Esophagus muscularis mucosa (tissue), 4 donors: ENCODE measurements around the gene PKP3. TPM values are rescaled to one million over a fixed set of nuclear protein-coding genes. Genes with fewer than 3 reads are reported as not detected.

Experiments
- DNase-seq: peaks from one replicate; pipeline ENCODE4 v3.0.0-alpha.2; 2017; ENCODE audit errors: extremely low spot score
- H3K27ac ChIP-seq, 4 donors: fragments of 200-600 bp; sonication (generic); replicated peaks in 1 of 4; 1 replicate in 3 of 4; 2 replicates in 1 of 4; pipeline ENCODE4 v1.5.1; 2016 to 2019; ENCODE audit warnings: mild to moderate bottlenecking in 1 of 4
- H3K27me3 ChIP-seq, 4 donors: fragments of 200-600 bp; sonication (generic); one replicate each; pipeline versions ENCODE4 v1.5.1 to v1.6.0; 2016 to 2019
- H3K36me3 ChIP-seq, 4 donors: fragments of 200-600 bp; sonication (generic); one replicate each; pipeline ENCODE4 v1.5.1; 2016 to 2019
- H3K4me1 ChIP-seq, 4 donors: fragments of 200-600 bp; sonication (generic); one replicate each; pipeline ENCODE4 v1.5.1; 2016 to 2019
- H3K4me3 ChIP-seq, 4 donors: fragments of 200-600 bp; sonication (generic); 1 replicate in 2 of 4; 2 replicates in 2 of 4; pipeline ENCODE4 v1.5.1; 2016 to 2019; ENCODE audit warnings: mild to moderate bottlenecking in 4 of 4, moderate library complexity in 1 of 4
- H3K9me3 ChIP-seq, 4 donors: fragments of 200-600 bp; sonication (generic); 1 replicate in 3 of 4; 2 replicates in 1 of 4; pipeline ENCODE4 v1.5.1; 2016 to 2019
- EP300 ChIP-seq: sonication (generic); formaldehyde crosslinking; IDR thresholded peaks from one replicate; pipeline ENCODE4 v1.6.1; 2017; ENCODE audit warnings: antibody characterized with exemption
- POLR2A ChIP-seq: fragments of 450-650 bp; IDR thresholded peaks from one replicate; pipeline ENCODE4 v1.6.1; 2017; ENCODE audit warnings: antibody characterized with exemption, moderate library complexity, mild to moderate bottlenecking, low read depth
- POLR2AphosphoS5 ChIP-seq, 2 donors: sonication (generic); formaldehyde crosslinking; IDR thresholded peaks; one replicate each; pipeline ENCODE4 v1.6.1; 2017; ENCODE audit warnings: antibody characterized with exemption in 2 of 2
- WGBS: methylation state at CpG from one replicate; pipeline ENCODE4 v1.1.5; 2018; 5-methylcytosine and 5-hydroxymethylcytosine counted together
- intact Hi-C: fragments of 100-400 bp; cut with DNase I; formaldehyde crosslinking; loops from one replicate; pipeline ENCODE4 v1.15.1; 2023
- total RNA-seq, 4 donors: library from RNA; depleted of rRNA; stranded (reverse); fragments of >200 nt; gene quantifications; one replicate each; pipeline versions ENCODE4 v1.1.0 to v1.2.1, GENCODE V29; 2016
- TF ChIP-seq, protein P1 (sequence below), 3 experiments: fragments of 200-600 bp in 2 of 3; fragments of 450-650 bp in 1 of 3; sonication (generic) in 2 of 3; IDR thresholded peaks; one replicate each; pipeline ENCODE4 v1.5.1; 2017 to 2019; ENCODE audit warnings: antibody characterized with exemption in 3 of 3, mild to moderate bottlenecking in 2 of 3, moderate library complexity in 1 of 3

The PKP3 gene
- total RNA-seq, 4 donors from 2014 or later, result 0.17 to 1.1 (median 0.51) TPM

DNA sequence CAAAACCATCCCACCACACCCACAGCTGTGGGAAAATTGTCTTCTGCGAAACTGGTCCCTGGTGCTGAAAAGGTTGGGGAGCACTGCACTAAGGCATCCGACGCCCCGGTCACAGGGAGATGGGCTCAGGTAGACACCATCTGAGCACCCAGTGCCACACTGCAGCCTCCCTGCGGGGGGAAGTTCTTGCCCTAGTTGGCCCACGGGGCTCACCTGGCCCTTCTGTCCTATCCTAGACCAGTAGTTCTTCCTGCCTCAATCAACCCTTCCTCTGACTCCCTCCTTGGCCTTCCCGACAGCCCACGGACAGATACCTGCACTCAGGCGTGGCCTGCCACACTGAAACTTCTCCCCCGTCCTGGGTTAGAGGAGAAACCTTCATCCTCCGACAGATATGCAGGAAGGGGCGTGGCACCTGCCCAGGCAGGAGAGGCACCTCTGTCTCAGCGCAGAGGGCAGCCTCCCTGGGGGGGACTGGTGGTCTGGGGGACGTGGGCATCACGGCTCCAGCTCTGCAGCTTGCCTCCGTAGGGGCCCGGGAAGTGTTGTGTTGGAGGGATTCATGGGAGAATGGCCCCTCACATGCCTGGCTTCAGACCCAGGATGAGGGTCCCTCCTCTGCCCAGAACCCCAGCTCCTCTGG is 43.3 kb downstream of the PKP3 start:
- peaks cover 0 to 7% (median 5%) of the 10 kb centered on the region in 4 donors for H3K4me1 ChIP-seq
- peaks cover 0 to 80% (median 7%) of the 10 kb centered on the region in 4 donors for H3K27me3 ChIP-seq
- no peak overlapping the region for H3K27ac ChIP-seq
- H3K36me3 ChIP-seq, result no peaks in the 10 kb centered on the region
- no peak for DNase-seq
- TF ChIP-seq EP300, result no peak
- TF ChIP-seq, protein P1, sequence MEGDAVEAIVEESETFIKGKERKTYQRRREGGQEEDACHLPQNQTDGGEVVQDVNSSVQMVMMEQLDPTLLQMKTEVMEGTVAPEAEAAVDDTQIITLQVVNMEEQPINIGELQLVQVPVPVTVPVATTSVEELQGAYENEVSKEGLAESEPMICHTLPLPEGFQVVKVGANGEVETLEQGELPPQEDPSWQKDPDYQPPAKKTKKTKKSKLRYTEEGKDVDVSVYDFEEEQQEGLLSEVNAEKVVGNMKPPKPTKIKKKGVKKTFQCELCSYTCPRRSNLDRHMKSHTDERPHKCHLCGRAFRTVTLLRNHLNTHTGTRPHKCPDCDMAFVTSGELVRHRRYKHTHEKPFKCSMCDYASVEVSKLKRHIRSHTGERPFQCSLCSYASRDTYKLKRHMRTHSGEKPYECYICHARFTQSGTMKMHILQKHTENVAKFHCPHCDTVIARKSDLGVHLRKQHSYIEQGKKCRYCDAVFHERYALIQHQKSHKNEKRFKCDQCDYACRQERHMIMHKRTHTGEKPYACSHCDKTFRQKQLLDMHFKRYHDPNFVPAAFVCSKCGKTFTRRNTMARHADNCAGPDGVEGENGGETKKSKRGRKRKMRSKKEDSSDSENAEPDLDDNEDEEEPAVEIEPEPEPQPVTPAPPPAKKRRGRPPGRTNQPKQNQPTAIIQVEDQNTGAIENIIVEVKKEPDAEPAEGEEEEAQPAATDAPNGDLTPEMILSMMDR (IDR thresholded peaks at IDR 0.05), result no peak
- TF ChIP-seq POLR2AphosphoS5 (IDR thresholded peaks at IDR 0.05), result no peak
- TF ChIP-seq POLR2A, result no peak
- H3K9me3 ChIP-seq, result no peaks in the 10 kb centered on the region
- intact Hi-C loops, result no loop called here
- no peak overlapping the region for H3K4me3 ChIP-seq
- 85% methylated on average over 17 of the region's 17 CpGs for WGBS

DNA sequence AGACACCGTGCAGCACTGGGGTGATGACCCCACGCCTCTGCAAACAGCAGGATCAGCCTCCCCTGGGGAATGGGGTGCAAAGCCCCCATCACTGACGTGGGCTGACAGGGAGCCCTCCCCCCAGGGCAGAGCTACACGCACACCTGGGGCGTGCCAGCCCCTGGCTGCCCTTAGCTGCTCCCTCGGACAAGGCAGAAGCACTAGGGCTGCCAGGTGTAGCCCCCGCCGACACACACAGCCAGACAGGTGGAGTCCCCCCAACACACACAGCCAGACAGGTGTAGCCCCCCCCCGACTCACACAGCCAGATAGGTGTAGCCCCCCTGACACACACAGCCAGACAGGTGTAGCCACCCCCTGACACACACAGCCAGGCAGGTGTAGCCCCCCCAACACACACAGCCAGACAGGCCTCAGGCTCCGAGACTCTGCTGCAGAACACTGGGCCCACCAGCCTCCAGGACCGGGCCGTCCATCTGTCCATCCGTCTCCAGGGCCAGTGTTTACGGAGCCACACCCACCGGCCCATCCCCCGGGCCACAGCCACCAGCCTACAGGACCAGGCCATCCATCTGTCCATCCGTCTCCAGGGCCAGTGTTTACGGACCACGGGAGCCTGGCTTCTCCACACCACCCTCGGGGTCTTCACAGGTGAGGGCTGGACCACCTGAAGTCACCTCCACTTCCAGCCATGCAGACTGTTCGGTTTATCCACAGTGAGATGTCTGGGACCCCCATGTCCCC is 44.3 kb downstream of the PKP3 start:
- H3K36me3 ChIP-seq, result no peaks in the 10 kb centered on the region
- H3K27ac ChIP-seq, result no peak overlapping the region
- peaks cover 0 to 80% (median 7%) of the 10 kb centered on the region in 4 donors for H3K27me3 ChIP-seq
- TF ChIP-seq POLR2AphosphoS5 (IDR thresholded peaks at IDR 0.05) (no peak), EP300 (no peak), POLR2A (no peak)
- TF ChIP-seq, protein P1 (IDR thresholded peaks at IDR 0.05), result no peak
- no peak for DNase-seq
- H3K9me3 ChIP-seq, result no peaks in the 10 kb centered on the region
- WGBS, result 75% methylated on average over 12 of the region's 21 CpGs
- H3K4me3 ChIP-seq, result no peak overlapping the region
- intact Hi-C loops, result no loop called here
- H3K4me1 ChIP-seq, result peaks cover 0 to 7% (median 5%) of the 10 kb centered on the region in 4 donors

DNA sequence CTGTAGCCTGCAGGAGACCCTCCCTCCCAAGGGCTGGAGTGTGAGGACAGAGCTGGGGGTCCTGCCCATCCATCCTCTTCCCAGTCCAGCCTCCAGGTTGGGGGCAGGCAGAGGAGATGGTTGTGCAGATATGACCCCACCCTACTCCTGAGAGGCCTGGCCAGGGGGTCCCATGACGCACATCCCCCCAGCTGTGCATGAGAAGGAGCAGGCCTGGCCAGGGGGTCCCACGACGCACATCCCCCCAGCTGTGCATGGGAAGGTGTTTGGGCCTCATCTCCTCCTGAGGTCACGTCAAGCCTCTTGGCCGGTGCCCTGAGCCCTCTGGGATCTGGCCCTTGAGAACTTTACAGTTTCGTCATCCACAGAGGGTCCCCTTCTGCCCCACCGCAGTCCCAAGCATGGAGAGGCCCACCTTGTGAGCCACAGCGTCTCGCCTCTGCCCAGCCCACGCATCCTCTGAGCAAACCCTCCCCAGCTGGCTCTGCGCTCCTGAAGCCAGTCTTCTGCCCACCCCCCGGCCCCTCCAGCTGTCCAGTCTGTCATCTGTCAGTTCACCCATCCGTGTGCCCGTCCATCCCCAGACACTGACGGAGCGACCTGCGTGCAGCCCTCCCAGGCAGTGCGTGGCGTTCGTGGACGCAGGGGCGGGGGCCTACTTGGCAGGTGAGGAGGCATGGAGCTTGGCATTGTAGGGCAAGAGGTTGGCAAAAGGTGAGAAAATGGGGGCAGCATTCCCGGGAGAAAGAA is 45.5 kb downstream of the PKP3 start:
- intact Hi-C loops, result no loop called here
- peaks cover under 1 to 11% (median 6%) of the 10 kb centered on the region in 4 donors for H3K4me1 ChIP-seq
- H3K27ac ChIP-seq, result no peak overlapping the region
- TF ChIP-seq POLR2AphosphoS5 (IDR thresholded peaks at IDR 0.05) (no peak), POLR2A (no peak), EP300 (no peak)
- TF ChIP-seq, protein P1 (IDR thresholded peaks at IDR 0.05), result no peak
- no peaks in the 10 kb centered on the region for H3K9me3 ChIP-seq
- H3K4me3 ChIP-seq, result no peak overlapping the region
- DNase-seq, result no peak
- H3K36me3 ChIP-seq, result no peaks in the 10 kb centered on the region
- WGBS, result 89% methylated on average over 21 of the region's 23 CpGs
- peaks cover 0 to 80% (median 10%) of the 10 kb centered on the region in 4 donors for H3K27me3 ChIP-seq

DNA sequence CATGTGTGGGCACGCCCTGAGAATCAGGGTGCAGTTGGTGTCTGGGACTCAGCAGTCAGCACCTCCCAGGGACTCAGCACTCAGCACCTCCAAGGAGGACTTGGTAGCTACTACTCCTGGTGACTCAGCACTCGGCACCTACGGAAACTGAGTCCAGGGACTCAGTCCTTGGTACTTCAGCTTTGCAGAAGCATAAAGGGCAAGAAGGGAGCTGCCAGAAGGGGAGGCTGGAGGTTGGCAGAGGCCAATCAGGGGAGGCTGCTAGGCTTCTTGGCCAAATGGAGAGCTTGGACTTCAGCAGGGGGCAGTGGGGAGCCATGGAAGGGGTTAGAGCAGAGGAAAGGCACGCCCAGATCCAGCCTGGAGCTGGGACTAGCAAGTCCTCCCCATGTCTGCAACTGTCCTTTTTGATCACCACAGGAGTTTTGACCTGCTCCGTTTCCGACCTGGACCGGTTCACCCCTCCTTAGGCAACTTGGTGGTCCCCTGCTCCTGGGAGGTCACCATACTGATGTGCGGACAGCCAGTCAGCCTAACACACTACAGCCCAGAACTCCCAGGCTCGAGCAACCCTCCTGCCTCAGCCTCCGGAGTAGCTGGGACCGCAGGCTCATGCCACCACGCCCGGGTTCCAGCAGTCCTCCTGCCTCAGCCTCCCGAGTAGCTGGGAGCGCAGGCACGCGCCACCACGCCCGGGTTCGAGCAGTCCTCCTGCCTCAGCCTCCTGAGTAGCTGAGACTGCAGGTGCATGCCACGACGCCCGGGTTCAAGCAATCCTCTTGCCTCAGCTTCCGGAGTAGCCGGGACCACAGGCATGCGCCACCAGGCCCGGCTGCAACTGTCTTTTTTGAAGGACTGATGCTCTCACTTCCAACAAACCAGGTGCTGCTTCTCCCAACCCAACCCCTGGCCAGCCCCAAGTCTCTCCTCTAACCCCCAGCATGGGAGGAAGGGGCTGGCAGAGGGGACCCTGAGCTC is 46.3 kb downstream of the PKP3 start:
- H3K4me3 ChIP-seq, result no peak overlapping the region
- intact Hi-C loops, result no loop called here
- no peak for TF ChIP-seq POLR2A
- TF ChIP-seq, protein P1 (IDR thresholded peaks at IDR 0.05), result no peak
- TF ChIP-seq EP300, result no peak
- TF ChIP-seq POLR2AphosphoS5 (IDR thresholded peaks at IDR 0.05), result no peak
- DNase-seq, result no peak
- peaks cover 3 to 13% (median 7%) of the 10 kb centered on the region in 4 donors for H3K4me1 ChIP-seq
- no peaks in the 10 kb centered on the region for H3K36me3 ChIP-seq
- H3K27ac ChIP-seq, result no peak overlapping the region
- no peaks in the 10 kb centered on the region for H3K9me3 ChIP-seq
- WGBS, result 91% methylated on average over 19 of the region's 27 CpGs
- H3K27me3 ChIP-seq, result peaks cover 0 to 80% (median 10%) of the 10 kb centered on the region in 4 donors
